ENCODE measurements around the gene NRXN3. TPM values are rescaled to one million over a fixed set of nuclear protein-coding genes. Genes with fewer than 3 reads are reported as not detected.

NRXN3 gene
- total and polyA plus RNA-seq, 11 donors = 0.19 to 2.2 (median 1.1) TPM

DNA sequence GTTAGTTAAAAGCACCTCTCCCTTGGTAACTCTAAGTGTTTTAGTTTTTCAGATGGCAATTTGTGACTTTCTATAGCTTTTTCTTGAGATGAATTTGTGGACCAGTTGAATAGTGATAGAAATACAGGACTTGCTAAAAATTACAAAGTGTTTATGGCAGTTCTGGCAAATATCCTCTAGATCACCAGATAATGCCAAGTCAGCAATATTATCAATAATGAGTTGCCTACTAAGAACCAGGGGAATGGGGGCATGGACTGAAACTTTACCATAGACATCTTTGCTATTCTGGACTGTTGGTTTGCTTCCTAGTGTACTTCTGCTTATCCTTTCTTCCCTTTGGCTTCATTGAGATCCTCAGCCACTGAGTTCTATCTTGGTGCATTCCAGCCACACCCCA is 1456.9 kb downstream of the NRXN3 start:
- no peaks in the 10 kb centered on the region for H3K27me3 ChIP-seq
- no peak overlapping the region for H3K27ac ChIP-seq
- H3K36me3 ChIP-seq = no peaks in the 10 kb centered on the region
- intact Hi-C loops (cut with DNase I) = no loop called here
- no peak for TF ChIP-seq POLR2A (IDR thresholded peaks at IDR 0.05)
- TF ChIP-seq, protein P1, sequence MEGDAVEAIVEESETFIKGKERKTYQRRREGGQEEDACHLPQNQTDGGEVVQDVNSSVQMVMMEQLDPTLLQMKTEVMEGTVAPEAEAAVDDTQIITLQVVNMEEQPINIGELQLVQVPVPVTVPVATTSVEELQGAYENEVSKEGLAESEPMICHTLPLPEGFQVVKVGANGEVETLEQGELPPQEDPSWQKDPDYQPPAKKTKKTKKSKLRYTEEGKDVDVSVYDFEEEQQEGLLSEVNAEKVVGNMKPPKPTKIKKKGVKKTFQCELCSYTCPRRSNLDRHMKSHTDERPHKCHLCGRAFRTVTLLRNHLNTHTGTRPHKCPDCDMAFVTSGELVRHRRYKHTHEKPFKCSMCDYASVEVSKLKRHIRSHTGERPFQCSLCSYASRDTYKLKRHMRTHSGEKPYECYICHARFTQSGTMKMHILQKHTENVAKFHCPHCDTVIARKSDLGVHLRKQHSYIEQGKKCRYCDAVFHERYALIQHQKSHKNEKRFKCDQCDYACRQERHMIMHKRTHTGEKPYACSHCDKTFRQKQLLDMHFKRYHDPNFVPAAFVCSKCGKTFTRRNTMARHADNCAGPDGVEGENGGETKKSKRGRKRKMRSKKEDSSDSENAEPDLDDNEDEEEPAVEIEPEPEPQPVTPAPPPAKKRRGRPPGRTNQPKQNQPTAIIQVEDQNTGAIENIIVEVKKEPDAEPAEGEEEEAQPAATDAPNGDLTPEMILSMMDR (IDR thresholded peaks at IDR 0.05) = no peak
- ATAC-seq = no peak
- DNase-seq = no peak
- H3K4me1 ChIP-seq = no peaks in the 10 kb centered on the region
- H3K9me3 ChIP-seq = no peaks in the 10 kb centered on the region
- no peak overlapping the region for H3K4me3 ChIP-seq

DNA sequence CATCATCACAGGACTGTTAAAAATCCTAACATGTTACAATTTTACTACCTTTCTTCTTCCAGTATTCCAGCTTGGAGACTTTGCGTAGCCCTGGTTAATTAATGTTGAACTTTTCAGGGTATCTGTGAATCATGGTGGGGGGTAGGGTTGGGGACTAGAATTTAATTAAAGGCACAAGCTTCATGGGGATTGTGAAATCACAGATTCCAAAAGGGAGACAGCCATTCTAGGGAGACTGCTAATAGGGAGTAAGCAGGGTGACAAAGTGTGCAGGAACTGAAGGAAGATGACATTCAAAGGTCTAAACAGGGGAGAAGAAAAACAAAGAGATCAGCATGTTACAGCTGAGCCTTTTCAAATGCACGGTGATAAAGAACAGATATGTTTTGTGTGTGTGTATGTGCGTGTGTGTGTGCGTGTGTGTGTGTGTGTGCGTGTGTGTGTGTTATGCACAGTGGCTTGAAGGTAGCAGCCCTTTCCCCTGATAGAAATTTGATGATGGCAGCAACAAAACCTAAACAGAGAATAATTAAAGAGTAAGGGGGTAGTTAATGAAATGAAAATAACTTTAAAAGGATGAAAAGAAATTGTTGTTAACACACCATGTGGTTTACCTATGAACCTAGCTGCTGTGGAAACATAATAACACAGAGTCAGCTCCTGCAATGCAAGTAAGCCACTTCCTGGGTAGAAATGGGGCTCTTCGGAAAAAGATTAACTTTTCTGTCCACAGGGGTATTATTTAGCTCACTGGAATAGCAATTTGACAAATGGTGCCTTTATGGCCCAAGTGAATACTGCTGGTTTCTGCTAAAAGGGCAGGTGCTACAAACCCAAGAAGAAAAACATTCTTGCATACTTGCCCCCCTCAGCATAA is 1459.5 kb downstream of the NRXN3 start:
- ATAC-seq (no peak), DNase-seq (no peak)
- Histone ChIP-seq H3K9me3 (no peaks in the 10 kb centered on the region), H3K4me1 (no peaks in the 10 kb centered on the region), H3K27ac (no peak overlapping the region), H3K36me3 (no peaks in the 10 kb centered on the region), H3K27me3 (no peaks in the 10 kb centered on the region), H3K4me3 (no peak overlapping the region)
- WGBS, 4 donors = 66 to 75% (median 74%) methylated on average over 6 of the region's 6 CpGs
- intact Hi-C loops (cut with DNase I) = no loop called here
- no peak for TF ChIP-seq POLR2A (IDR thresholded peaks at IDR 0.05)
- TF ChIP-seq, protein P1 (IDR thresholded peaks at IDR 0.05) = no peak

DNA sequence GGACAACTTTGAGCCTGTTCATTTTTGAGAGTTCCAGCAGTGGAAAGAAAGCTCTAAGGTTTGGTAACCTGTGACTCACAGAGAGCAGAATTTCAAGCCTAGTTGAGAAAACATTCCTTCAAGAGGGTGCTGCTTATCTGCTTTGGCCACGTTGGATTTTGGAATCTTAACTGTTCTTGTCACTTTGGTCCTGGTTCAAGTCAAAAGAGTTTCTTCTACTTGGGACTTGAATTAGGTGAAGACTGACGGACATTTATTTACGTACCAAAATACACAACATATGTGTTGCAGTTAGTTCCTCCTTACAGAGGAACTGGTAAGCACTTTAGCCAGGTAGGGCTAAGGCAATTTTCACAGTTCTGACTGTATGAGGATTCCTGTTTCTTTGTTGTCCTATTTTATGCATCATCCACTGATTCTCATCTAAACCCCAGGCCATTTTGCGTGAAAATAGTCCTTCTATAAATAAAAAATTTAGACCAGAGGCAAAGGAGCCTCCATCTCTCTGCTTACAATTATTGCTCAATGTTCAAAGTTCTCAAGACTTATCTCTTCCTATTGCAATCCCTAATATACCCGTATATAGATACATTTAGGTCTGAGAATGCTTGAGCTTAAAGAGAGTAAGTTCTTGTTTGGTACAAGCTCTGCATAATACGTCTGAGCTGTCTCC is 1460.3 kb downstream of the NRXN3 start:
- Histone ChIP-seq H3K36me3 (no peaks in the 10 kb centered on the region), H3K27me3 (no peaks in the 10 kb centered on the region), H3K4me3 (no peak overlapping the region), H3K4me1 (no peaks in the 10 kb centered on the region), H3K9me3 (no peaks in the 10 kb centered on the region), H3K27ac (no peak overlapping the region)
- TF ChIP-seq POLR2A (IDR thresholded peaks at IDR 0.05) = no peak
- TF ChIP-seq, protein P1 (IDR thresholded peaks at IDR 0.05) = no peak
- no peak for ATAC-seq
- DNase-seq = no peak
- 69 to 73% (median 71%) methylated on average over 6 of the region's 6 CpGs for WGBS, 4 donors
- intact Hi-C loops (cut with DNase I) = no loop called here

DNA sequence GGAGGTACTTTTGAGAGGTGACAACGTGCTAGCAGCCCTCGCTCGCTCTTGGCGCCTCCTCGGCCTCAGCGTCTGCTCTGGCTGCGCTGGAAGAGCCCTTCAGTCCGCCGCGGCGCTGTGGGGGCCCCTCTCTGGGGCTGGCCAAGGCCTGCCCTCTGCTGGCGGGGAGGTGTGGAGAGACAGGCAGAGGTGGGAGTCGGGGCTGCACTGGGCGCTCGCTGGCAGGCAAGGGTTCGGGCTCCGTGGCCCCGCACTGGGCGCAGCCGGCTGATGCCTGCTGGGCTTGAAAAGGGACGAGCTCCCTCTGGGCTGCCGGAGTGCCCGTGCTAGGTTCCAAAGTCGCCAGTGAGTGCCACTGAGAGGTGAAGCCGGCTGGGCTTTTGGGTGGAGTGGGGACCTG is 1461.1 kb downstream of the NRXN3 start:
- Histone ChIP-seq H3K4me1 (no peaks in the 10 kb centered on the region), H3K9me3 (no peaks in the 10 kb centered on the region), H3K27me3 (no peaks in the 10 kb centered on the region), H3K4me3 (no peak overlapping the region), H3K27ac (no peak overlapping the region), H3K36me3 (no peaks in the 10 kb centered on the region)
- intact Hi-C loops (cut with DNase I) = no loop called here
- 90 to 95% (median 92%) methylated on average over 16 to 25 of the region's 25 CpGs for WGBS, 4 donors
- DNase-seq (peak in 1 of 5 donors; percentile 48), ATAC-seq (no peak)
- TF ChIP-seq POLR2A (IDR thresholded peaks at IDR 0.05) = no peak
- TF ChIP-seq, protein P1 (IDR thresholded peaks at IDR 0.05) = no peak

Data from heart left ventricle (tissue), 16 donors.